ENCODE measurements around the gene ITGAD.
A peak's percentile ranks its signal among the peaks of the same experiment; 100 is the strongest.

ITGAD gene

GRCh38 chr16:31380201-31380600 lies 12.9 kb upstream of the ITGAD start:
- H3K9me2 ChIP-seq (replicated peaks; ENCODE audit: control insufficient read depth, low read length) = no peaks in the 10 kb centered on the region
- no peaks in the 10 kb centered on the region for H3K36me3 ChIP-seq (ENCODE audit: control insufficient read depth, low read length)
- TF ChIP-seq, protein P1, sequence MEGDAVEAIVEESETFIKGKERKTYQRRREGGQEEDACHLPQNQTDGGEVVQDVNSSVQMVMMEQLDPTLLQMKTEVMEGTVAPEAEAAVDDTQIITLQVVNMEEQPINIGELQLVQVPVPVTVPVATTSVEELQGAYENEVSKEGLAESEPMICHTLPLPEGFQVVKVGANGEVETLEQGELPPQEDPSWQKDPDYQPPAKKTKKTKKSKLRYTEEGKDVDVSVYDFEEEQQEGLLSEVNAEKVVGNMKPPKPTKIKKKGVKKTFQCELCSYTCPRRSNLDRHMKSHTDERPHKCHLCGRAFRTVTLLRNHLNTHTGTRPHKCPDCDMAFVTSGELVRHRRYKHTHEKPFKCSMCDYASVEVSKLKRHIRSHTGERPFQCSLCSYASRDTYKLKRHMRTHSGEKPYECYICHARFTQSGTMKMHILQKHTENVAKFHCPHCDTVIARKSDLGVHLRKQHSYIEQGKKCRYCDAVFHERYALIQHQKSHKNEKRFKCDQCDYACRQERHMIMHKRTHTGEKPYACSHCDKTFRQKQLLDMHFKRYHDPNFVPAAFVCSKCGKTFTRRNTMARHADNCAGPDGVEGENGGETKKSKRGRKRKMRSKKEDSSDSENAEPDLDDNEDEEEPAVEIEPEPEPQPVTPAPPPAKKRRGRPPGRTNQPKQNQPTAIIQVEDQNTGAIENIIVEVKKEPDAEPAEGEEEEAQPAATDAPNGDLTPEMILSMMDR (IDR thresholded peaks at IDR 0.05; ENCODE audit: low read depth, low read length, poor library complexity, severe bottlenecking) = no peak
- TF ChIP-seq EZH2phosphoT487 (IDR thresholded peaks at IDR 0.05; ENCODE audit: borderline replicate concordance, low read length) = no peak
- no peaks in the 10 kb centered on the region for H3K9me3 ChIP-seq (ENCODE audit: control insufficient read depth, insufficient read depth, low read length)
- no peaks in the 10 kb centered on the region for H3F3A ChIP-seq (ENCODE audit: control insufficient read depth, insufficient read depth)
- no peak overlapping the region for H3K4me3 ChIP-seq (ENCODE audit: low read length)
- no peak overlapping the region for H3K27ac ChIP-seq (ENCODE audit: low read depth, low read length)
- H3K4me2 ChIP-seq (ENCODE audit: low read length) = no peak overlapping the region
- H4K20me1 ChIP-seq (ENCODE audit: control insufficient read depth, insufficient read depth, low read depth, low read length) = no peaks in the 10 kb centered on the region
- peaks cover 5% of the 10 kb centered on the region; the same call in 1 of the 2 replicates for H3K27me3 ChIP-seq (ENCODE audit: control insufficient read depth, low read length)
- no peaks in the 10 kb centered on the region for H3K79me2 ChIP-seq (ENCODE audit: control insufficient read depth, low read length)
- no peaks in the 10 kb centered on the region for H3K4me1 ChIP-seq (ENCODE audit: control insufficient read depth, low read length)

- H3K9me3 ChIP-seq (ENCODE audit: control insufficient read depth, insufficient read depth, low read length) = no peaks in the 10 kb centered on the region
- H3K4me3 ChIP-seq (ENCODE audit: low read length) = no peak overlapping the region
- H3K27me3 ChIP-seq (ENCODE audit: control insufficient read depth, low read length) = peaks cover 16% of the 10 kb centered on the region
- no peaks in the 10 kb centered on the region for H3K9me2 ChIP-seq (replicated peaks; ENCODE audit: control insufficient read depth, low read length)
- no peaks in the 10 kb centered on the region for H4K20me1 ChIP-seq (ENCODE audit: control insufficient read depth, insufficient read depth, low read depth, low read length)
- no peaks in the 10 kb centered on the region for H3K4me1 ChIP-seq (ENCODE audit: control insufficient read depth, low read length)
- H3K27ac ChIP-seq (ENCODE audit: low read depth, low read length) = no peak overlapping the region
- H3K36me3 ChIP-seq (ENCODE audit: control insufficient read depth, low read length) = no peaks in the 10 kb centered on the region
- H3K79me2 ChIP-seq (ENCODE audit: control insufficient read depth, low read length) = no peaks in the 10 kb centered on the region
- no peak overlapping the region for H3K4me2 ChIP-seq (ENCODE audit: low read length)
- TF ChIP-seq EZH2phosphoT487 (IDR thresholded peaks at IDR 0.05; ENCODE audit: borderline replicate concordance, low read length) = no peak
- TF ChIP-seq, protein P1 (IDR thresholded peaks at IDR 0.05; ENCODE audit: low read depth, low read length, poor library complexity, severe bottlenecking) = peak; percentile 88
- no peaks in the 10 kb centered on the region for H3F3A ChIP-seq (ENCODE audit: control insufficient read depth, insufficient read depth)
Observed at GRCh38 chr16:31382485-31383161, 10.5 kb upstream of the ITGAD start.

- Histone ChIP-seq H3K9me3 (ENCODE audit: control insufficient read depth, insufficient read depth, low read length) (no peaks in the 10 kb centered on the region), H3K79me2 (ENCODE audit: control insufficient read depth, low read length) (no peaks in the 10 kb centered on the region), H3K9me2 (replicated peaks; ENCODE audit: control insufficient read depth, low read length) (no peaks in the 10 kb centered on the region), H3K4me3 (ENCODE audit: low read length) (no peak overlapping the region), H3K4me2 (ENCODE audit: low read length) (no peak overlapping the region), H3K27me3 (ENCODE audit: control insufficient read depth, low read length) (peaks cover 16% of the 10 kb centered on the region), H3K4me1 (ENCODE audit: control insufficient read depth, low read length) (no peaks in the 10 kb centered on the region), H4K20me1 (ENCODE audit: control insufficient read depth, insufficient read depth, low read depth, low read length) (no peaks in the 10 kb centered on the region), H3K27ac (ENCODE audit: low read depth, low read length) (no peak overlapping the region), H3K36me3 (ENCODE audit: control insufficient read depth, low read length) (no peaks in the 10 kb centered on the region), H3F3A (ENCODE audit: control insufficient read depth, insufficient read depth) (no peaks in the 10 kb centered on the region)
- no peak for TF ChIP-seq EZH2phosphoT487 (IDR thresholded peaks at IDR 0.05; ENCODE audit: borderline replicate concordance, low read length)
- TF ChIP-seq, protein P1 (IDR thresholded peaks at IDR 0.05; ENCODE audit: low read depth, low read length, poor library complexity, severe bottlenecking) = no peak
Observed at GRCh38 chr16:31385680-31386079, 7.5 kb upstream of the ITGAD start.
